Brain microvascular endothelial cell (primary cell): Measurements from ENCODE around the gene TGM4.

Experiments
- DNase-seq: peaks from one replicate; pipeline ENCODE4 v3.0.0-alpha.2; 2020
- H3K27ac ChIP-seq: fragments of 250-450 bp; sonication (Bioruptor Pico); 2 replicates; pipeline ENCODE4 v1.5.1; 2020; ENCODE audit warnings: mild to moderate bottlenecking, moderate library complexity
- H3K27me3 ChIP-seq: fragments of 250-450 bp; sonication (Bioruptor Pico); replicated peaks from 2 replicates; pipeline ENCODE4 v1.5.1; 2020; ENCODE audit warnings: mild to moderate bottlenecking
- H3K36me3 ChIP-seq: fragments of 250-450 bp; sonication (Bioruptor Pico); replicated peaks from 2 replicates; pipeline ENCODE4 v1.5.1; 2020; ENCODE audit warnings: mild to moderate bottlenecking
- H3K4me3 ChIP-seq: 2 replicates; pipeline ENCODE4 v1.5.1; 2011; ENCODE audit warnings: low read depth, mild to moderate bottlenecking, control low read depth, low read length, moderate library complexity
- CTCF ChIP-seq: IDR thresholded peaks from 2 replicates; pipeline ENCODE4 v1.5.1; 2011; ENCODE audit warnings: low read depth, mild to moderate bottlenecking, moderate library complexity, low read length, control low read depth, inconsistent platforms; ENCODE audit errors: missing control alignments
- in situ Hi-C: cut with HindIII; loops from 2 replicates; pipeline ENCODE4 v1.10.0; 2017; ENCODE audit warnings: low sequenced_read_pairs, low pct_ligation_motif_present

TGM4 gene

DNA sequence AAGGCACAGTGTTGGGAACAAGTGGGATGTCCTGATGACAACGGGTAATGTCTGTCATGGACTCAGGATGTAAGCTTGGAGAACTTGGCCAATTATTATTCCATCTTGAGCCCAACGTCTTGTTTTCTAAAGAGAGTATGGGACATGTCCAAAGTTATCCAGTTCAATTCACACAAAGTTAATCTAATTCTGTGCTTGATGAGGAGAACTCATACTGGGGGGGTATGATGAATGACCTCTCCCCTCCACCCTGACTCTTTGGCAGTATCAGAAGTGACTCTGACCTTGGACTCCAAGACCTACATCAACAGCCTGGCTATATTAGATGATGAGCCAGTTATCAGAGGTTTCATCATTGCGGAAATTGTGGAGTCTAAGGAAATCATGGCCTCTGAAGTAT, 36.3 kb downstream of the TGM4 start:
- H3K27me3 ChIP-seq, result no peaks in the 10 kb centered on the region
- no peaks in the 10 kb centered on the region for H3K36me3 ChIP-seq
- H3K4me3 ChIP-seq, result no peak overlapping the region
- no peak for TF ChIP-seq CTCF
- no peak for DNase-seq
- in situ Hi-C loops, result no loop called here
- no peak overlapping the region for H3K27ac ChIP-seq

GRCh38 chr3:44913868-44914468, 39.6 kb downstream of the TGM4 start:
- Histone ChIP-seq H3K27me3 (no peaks in the 10 kb centered on the region), H3K36me3 (no peaks in the 10 kb centered on the region), H3K27ac (no peak overlapping the region), H3K4me3 (no peak overlapping the region)
- in situ Hi-C loops, result no loop called here
- peak; percentile 56 for DNase-seq
- peak; percentile 96 for TF ChIP-seq CTCF

GRCh38 chr3:44914936-44915335, 40.5 kb downstream of the TGM4 start:
- no peak overlapping the region for H3K27ac ChIP-seq
- no peak for DNase-seq
- no peak overlapping the region for H3K4me3 ChIP-seq
- peak; percentile 60 for TF ChIP-seq CTCF
- no peaks in the 10 kb centered on the region for H3K36me3 ChIP-seq
- in situ Hi-C loops, result no loop called here
- H3K27me3 ChIP-seq, result no peaks in the 10 kb centered on the region

GRCh38 chr3:44915702-44916438, 41.5 kb downstream of the TGM4 start:
- no peak for DNase-seq
- Histone ChIP-seq H3K36me3 (no peaks in the 10 kb centered on the region), H3K27ac (no peak overlapping the region), H3K27me3 (no peaks in the 10 kb centered on the region), H3K4me3 (no peak overlapping the region)
- peak; percentile 39 for TF ChIP-seq CTCF
- in situ Hi-C loops, result no loop called here

DNA sequence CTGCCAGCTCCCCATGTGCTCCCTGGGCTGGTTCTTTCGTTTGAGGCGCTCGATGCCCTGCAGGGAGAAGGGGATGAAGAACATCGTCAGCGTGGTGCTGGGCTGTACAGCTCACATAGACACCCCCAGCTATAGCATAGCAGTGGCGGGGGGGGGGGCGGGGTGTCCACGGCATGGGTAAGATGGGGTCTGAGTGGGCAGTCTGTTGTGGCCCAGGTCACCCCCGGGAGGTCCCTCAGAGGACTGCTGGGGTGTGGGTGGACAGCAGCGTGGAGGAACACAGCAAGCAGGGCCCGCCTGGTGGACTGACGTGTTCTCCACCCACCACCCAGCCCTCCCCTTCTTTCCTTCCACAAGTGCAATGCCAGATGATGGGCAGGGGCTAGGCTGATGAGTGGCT, 43.7 kb downstream of the TGM4 start:
- no peak for DNase-seq
- no peak for TF ChIP-seq CTCF
- in situ Hi-C loops, result no loop called here
- Histone ChIP-seq H3K4me3 (no peak overlapping the region), H3K27me3 (no peaks in the 10 kb centered on the region), H3K27ac (no peak overlapping the region), H3K36me3 (peaks cover 9% of the 10 kb centered on the region)

DNA sequence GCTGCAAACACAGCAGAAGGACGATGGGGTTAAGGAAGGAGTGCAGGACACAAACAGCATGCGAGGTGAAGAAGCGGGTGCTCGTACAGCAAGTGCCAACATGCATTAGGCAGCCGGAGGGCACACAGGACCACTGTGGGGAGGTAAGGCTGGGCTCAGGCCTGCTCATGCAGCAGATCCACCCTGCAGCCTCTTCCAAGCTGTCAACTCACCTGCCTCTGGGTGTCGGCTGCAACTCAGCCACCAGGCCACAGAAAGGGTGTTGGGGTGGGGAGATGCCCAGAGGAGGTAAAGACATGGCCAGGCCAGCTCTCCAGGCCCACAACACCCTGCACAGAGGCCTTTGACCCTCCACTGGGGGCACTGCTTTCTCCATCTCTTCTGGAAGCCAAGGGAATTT, 44.2 kb downstream of the TGM4 start:
- no peak for TF ChIP-seq CTCF
- H3K27ac ChIP-seq, result no peak overlapping the region
- H3K27me3 ChIP-seq, result no peaks in the 10 kb centered on the region
- H3K36me3 ChIP-seq, result peaks cover 9% of the 10 kb centered on the region
- in situ Hi-C loops, result no loop called here
- no peak for DNase-seq
- no peak overlapping the region for H3K4me3 ChIP-seq
